Measurements from ENCODE around the gene DES.

Gene DES

DNA sequence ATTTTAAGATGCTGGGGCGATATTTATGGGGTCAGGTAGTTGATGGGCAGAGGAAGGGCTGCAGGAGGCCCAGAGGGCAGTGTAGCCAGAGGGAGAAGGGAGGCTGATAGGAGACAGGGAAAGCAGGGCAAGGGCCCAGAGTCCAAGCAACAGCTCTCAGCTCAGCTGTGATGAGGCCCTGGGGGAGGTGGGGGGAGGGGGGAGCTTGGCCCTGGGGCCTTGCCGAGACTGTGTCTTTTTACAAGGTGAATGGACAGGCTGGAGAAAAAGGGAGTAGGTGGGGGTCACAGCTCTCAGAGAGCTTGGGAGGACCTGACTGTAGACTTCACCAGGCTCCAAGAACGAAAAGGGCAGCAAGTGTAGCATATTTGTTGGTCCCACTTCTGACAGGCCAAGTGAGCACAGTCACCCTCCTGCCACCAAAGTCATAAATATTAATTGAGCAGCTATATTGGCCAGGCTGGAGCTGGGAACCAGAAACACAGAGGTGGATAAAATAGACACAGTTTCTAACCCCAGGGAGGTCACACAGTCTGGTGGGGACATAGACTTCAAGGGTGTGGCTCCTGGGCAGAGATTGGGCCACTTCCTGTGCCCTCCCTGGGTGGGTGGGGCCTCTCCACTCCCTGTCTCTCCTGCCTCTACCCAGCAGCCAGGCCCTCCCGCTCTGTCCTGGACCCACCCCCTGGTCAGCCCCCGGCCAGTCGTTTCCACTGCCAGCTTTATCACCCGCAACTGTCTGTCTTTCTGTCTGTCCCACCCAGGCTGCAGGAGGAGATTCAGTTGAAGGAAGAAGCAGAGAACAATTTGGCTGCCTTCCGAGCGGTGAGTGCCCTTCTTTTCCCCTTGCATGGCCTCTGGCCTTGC is 1.4 kb downstream of the DES start:
- DNase-seq: no peak

DNA sequence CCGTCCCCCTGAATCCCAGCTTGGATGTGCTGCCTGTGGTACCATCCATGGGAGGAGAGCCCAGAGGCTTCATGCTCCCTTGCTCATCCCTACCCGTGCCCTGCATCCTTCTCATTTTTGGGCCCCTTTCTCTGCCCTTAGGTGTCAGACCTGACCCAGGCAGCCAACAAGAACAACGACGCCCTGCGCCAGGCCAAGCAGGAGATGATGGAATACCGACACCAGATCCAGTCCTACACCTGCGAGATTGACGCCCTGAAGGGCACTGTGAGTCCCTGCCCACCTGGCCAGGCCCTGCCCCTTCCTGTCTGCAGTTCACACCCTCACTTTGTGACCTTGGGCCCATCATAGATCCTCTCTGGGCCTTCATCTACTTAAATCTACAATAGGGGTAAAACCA is 2.5 kb downstream of the DES start:
- no peak for DNase-seq

DNA sequence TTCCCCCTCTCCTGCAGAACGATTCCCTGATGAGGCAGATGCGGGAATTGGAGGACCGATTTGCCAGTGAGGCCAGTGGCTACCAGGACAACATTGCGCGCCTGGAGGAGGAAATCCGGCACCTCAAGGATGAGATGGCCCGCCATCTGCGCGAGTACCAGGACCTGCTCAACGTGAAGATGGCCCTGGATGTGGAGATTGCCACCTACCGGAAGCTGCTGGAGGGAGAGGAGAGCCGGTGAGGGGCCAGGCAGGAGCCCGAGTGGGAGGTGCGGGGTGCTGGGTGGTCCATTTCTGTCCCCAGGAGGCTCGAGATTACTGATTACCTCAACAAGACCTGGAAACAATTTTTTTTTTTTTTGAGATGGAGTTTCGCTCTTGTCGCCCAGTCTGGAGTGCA is 3.1 kb downstream of the DES start:
- no peak for DNase-seq

DNA sequence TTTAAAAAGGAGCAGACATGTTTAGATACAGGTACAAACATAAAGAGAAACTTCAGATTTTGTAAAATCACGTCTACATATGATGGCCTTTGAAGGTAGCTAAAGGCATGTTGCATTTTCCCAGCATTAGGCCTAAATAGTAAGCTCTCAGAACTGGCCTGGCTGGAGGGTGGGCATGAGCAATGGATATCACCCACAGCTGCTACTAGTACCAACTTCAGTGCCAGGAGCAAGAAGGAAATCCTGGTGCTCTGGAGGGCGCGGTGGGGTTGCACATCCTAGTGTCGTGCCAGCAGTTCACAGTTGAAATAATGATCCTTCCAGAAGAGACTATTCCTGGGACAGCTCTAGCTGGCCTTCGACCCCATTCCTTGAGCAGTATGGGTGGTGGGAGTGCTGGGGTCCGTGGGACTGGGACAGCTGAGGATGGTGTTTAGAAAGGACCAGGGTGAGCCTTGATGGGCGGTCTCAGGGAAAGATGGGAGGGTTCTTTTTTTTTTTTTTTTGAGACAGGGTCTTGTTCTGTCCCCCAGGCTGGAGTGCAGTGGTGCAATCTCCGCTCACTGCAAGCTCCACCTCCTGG is 4.9 kb downstream of the DES start:
- DNase-seq: no peak

DNA sequence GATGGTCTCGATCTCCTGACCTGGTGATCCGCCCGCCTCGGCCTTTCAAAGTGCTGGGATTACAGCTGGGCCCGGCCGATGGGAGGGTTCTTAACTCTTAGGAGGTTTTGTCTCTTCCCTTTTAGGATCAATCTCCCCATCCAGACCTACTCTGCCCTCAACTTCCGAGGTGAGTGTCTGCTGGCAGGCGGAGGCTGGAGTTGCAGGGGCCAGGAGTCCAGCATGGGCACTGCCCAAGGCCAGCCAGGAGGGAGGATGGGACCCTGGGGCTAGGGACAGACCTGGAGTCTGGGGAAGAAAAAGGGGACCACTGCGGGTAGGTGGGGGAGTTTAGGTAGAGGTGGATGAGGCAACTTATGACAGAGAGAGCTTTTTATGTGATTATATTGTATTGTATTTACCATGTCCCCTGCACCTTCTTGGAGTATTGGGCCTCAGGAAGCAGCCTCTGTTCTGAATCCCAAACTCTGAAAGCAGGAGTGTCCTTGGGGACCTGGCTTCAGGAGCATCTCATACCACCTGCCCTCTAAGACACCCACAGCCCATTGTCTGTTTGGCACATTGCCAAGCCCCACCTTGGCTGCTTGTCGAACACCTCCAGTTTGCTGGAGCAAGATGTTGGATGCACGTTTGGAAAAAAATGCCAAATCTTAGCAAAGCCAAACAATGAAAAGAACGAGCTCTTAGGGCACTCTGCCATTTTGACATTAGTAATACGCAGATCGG is 5.6 kb downstream of the DES start:
- DNase-seq: peak in 1 of 51 donors; percentile 18

DNA sequence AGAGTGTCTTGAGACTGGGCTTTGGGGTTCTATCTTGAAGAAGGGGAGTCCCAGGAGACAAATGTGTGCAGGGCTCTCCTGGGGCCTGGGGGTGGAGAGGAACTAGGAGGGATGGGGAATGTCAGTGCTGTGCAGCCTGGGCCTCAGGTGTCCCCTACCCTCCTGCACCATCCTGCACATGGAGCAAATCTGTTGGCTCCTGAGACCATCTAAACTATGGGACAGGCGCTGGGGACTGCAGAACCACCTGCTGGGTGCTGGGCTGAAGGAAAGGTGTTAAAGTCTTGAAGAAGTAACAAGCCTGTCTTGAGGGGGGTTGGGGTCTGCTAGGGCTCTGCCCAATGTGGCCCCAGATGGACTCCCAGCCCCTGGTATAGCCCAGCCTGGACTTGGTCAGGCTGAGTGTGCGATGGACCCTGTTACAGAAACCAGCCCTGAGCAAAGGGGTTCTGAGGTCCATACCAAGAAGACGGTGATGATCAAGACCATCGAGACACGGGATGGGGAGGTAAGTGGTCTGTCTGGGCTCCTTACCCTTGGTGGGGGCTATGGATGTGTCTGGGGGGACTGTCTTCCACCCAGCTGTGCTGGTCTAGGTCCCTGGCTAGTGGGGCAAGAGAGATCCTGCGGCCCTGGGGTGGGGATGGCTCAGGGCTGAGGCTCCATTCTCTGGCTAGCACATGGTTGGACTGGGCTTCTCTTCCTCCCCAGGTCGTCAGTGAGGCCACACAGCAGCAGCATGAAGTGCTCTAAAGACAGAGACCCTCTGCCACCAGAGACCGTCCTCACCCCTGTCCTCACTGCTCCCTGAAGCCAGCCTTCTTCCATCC is 7.3 kb downstream of the DES start:
- DNase-seq: no peak

DNA sequence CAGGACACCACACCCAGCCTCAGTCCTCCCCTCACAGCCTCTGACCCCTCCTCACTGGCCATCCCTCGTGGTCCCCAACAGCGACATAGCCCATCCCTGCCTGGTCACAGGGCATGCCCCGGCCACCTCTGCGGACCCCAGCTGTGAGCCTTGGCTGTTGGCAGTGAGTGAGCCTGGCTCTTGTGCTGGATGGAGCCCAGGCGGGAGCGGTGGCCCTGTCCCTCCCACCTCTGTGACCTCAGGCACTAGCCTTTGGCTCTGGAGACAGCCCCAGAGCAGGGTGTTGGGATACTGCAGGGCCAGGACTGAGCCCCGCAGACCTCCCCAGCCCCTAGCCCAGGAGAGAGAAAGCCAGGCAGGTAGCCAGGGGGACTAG is 7.9 kb downstream of the DES start:
- DNase-seq: no peak

DNA sequence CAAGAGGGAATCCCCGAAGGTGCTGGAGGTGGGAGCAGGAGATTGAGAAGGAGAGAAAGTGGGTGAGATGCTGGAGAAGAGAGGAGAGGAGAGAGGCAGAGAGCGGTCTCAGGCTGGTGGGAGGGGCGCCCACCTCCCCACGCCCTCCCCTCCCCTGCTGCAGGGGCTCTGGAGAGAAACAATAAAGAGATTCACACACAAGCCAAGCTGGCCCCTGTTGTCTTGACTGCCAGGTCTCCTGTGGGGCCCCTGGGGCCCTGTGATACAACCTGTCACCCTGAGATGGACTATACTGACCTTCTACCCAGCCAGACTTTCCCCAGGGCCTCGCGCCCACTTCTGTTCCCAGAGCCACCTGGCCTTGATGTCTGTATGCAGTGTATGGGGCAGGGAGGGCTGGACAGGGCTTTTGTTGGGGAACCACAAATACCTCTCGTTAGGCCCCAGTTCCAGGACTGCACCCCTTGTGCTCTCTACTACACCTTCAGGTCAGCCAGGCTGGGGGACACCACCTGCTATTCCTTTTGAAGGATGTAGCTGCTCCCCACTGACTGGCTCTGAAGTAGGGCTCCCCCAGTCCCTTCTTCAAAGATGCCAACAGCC is 8.5 kb downstream of the DES start:
- no peak for DNase-seq

DNA sequence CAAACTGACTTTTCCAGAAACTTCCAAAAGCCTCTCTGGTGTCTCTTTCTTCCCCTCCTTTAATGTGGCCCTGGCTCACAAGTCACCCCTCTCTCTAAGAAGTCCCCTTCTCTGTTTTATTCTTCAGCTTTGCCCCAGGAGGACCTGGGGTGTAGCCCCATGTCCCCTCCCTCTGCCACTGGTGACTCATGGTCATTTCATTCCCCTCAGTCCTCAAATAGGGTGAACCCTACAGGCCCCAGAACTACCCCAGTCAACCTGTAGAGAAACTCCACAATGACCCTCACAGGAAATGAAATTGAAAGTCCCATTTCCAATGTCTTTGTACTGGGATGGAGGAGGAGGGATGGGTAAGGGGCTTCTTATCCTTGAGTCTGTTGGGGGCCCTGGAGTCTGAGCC is 10.3 kb downstream of the DES start:
- DNase-seq: no peak

DNA sequence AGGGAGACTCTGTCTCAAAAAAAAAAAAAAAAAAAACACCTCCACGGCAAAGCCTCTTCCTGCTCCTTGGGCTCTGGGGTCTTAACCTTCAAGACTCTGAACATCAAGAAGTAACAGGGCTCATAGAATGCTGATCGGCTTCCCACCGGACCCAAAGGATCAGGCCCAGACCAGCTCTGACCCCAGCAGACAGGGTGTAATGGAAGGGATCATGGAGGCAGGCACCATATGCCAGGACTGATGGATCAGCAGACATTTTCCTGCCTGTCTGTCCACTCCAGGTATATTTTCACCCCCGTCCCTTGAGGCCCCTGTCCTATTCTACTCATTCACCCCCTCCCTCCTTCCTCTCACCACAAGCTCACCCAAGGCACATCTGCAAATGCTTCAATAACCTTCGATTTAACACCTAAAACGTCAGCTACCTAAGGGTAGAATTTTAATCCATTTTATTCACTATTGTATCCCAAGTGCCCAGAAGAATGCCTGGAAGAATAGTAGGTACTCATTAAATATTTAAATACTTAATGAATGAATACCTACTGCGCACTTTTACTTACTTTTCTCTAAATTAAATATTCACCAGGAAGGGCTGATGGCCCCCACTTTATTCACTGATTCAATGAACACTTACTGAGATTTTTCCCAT is 11.9 kb downstream of the DES start:
- DNase-seq: no peak

DNA sequence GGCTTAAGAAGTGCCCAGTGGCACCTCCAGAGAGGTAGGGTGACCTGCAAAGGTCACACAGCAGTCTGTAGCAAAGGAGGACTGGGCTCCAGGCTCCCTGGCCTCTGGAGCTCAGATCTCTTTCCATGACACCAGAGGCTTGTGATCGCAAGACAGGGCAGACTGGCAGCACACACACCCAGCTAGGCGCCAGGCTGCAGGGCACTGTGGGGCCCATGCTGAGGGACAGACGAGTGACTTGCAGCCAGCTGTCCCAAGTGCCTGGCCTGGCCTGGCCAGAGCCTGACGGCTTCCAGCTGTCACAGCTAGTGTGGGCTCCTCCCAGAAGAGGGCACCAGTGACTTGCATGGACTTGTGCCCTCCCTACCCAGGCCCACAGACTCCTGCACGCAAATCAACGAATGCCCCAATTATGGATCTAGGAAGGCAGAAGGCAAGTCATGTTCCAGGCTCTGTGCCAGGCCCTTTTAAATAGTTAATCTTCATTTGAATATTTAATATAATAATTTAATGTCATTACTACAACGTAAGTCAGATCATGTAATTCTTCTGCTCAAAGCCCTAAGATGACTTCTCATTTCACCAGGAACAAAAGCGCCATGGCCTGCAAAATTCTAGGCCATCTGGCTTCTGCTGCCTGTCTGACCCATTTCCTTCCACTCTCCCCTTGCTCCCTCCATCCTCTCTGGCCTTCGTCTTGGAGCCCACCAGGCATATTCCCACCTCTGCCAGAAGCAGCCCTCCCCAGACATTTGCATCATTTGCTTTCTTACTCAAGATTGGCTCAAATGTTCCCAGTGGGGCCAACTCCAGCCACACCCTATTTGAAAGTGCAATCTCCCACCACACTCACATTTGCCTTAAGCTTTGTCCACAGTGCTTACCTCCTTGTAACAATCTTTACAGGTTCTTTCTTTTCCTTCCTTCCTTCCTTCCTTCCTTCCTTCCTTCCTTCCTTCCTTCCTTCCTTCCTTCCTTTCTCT is 12.7 kb downstream of the DES start:
- DNase-seq: peak in 15 of 51 donors; percentile 5 to 33 (median 18)

DNA sequence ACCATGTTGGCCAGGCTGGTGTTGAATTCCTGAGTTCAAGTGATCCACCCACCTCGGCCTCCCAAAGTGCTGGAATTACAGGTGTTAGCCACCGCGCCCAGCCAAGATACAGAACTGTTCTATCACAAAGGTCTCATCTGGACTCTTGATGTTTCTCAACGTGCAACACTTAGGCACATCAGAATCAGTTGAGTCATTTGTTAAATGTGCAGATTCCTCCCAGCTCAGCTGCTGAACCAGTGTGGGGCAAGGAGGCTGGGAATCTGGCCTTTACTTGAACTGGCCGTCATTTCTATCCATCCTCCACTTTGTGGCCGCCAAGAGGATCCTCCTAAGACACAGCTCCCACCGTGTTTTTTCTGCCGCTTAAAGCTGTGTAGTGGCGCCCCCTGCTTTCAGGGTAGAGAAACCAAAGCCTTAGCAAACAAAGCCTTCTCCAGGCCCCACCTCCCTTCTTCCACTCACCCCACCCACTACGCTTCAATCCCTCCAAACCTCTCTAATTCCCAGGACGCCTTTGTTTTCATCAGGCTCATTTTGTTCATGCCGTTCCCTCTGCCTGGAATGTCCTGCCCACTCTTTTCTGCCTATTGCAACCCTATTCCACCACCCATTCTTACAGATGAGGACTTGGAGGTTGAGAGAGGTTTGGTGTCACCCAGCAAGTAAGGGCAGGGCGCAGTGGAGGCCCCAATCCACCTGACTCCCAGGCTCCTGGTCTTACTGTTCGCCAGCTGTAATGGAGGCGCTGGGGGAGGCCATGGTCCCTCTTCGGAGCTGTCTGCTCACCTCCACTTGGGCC is 15.7 kb downstream of the DES start:
- no peak for DNase-seq

DNA sequence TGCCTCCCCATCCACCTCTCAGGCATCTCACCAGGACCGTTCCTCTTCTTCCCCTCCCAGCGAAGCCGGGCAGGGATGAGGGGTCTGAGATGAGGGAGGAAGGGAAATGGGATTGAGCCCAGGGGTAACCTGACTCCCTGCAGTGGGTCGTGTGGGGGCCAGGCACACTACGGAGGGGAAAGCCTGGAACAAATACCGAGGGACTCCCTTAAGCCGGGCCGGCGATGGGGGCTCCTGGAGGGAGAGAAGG is 16.2 kb downstream of the DES start:
- no peak for DNase-seq

DNA sequence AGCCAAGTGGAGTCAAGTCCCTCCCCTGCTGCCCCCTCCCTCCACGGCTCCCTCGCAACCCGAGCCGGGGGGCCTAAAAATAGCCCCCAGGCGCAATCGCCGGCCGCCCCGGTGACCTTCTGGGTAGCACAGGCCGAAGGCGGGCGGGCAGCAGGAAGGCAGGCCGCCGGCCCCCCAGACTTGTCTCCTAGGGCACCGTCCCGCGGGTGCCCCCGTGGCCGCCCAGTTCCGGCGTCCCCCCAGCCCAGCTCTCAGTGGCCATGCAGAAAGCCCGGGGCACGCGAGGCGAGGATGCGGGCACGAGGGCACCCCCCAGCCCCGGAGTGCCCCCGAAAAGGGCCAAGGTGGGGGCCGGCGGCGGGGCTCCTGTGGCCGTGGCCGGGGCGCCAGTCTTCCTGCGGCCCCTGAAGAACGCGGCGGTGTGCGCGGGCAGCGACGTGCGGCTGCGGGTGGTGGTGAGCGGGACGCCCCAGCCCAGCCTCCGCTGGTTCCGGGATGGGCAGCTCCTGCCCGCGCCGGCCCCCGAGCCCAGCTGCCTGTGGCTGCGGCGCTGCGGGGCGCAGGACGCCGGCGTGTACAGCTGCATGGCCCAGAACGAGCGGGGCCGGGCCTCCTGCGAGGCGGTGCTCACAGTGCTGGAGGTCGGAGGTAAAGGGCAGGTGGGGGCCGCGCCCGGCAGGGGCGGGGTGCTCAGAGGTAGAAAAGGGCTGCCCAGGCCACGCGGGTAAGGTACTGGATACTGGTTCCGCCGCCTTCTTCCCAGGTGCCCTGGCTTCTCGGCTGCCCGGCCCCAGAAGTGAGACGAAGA is 16.7 kb downstream of the DES start, which contains the start of gene SPEG:
TSS of gene SPEG (plus strand) at position 126 of the 808 bp plus-strand sequence. CDS start at position 261, 135 bp downstream.
- DNase-seq: no peak

DNA sequence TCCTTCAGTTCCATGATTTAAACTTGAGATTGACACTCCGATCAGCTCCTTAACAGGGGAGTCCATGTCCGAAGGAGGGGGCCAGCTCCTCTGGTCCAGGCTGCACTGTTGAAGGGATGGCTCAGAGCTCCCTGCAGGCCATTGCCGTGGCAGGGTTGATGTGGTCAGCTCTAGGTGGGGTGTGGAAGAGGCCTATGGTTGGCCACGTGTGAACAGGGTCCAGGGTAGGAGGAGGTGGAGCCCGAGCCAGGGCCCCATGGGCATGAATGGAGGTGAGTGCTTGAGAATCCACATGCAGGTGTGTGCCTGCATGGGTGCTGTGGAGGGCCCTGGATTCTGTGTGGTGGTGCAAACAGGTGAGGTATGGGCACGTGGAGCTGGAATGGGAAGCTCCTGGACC is 17.5 kb downstream of the DES start:
- DNase-seq: no peak

DNA sequence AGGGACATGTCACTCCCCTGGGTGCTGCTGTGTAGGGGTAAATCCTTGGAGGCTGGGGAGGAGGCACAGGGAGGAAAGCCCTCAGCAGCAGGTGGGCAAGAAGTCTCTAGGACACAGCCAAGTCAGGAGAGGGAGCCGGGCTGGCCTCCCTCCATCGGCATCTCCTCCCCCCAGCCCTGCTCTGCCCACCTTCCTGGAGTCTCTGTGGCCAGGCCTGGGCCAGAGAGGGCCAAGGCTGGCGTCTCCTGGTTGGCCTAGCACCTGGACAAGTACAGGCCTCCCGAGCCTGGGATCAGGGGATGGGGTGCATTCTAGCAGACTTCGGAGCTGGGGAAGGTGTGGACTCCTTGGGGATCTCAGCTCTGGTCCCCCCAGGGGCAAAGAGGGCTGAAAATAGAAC is 18.3 kb downstream of the DES start:
- no peak for DNase-seq

DNA sequence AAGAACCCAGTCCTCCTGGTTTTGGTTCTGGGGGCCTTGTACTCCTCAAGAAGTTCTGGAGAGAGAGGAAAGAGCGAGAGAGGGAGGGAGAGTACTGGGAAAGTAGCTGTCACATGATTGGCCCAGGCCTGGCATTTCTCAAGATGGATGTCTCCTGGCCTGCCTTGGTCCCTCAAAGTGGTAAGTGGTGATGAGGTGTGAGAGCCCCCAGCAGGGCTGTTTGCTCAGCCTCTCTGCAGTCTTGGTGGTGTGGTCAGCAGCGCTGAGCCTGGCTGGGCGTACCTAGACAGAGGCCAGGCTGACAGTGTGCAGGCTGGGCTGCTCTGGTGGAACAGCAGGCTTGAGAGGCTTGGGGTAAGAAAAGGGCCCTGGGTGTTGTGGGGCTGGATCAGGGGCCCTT is 19.0 kb downstream of the DES start:
- no peak for DNase-seq

DNA sequence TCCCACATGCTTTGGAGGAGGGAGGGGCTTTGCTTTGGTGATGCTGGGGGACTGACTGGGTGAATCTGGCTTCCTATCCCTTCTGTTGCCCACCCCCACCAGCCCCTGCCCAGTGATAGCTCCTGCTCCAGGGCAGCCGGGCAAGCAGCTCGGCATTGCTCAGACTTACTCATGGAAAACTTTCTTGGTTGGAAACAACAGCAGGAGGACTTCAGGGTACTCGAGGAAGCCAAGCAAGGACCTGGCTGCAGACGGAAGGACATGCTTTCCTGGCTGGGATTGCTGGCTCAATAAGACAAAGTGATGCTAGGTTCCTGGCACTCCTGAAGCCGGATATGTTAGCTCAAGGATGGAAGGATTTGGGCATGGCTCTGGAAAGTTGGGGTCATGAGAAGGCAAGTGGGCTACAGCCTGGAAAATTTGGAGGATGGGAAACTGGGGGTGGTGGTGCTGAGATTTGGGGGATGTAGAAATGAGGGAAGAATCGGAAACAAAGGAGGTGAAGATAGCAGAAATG is 19.6 kb downstream of the DES start:
- DNase-seq: no peak

Data from hypothalamus (tissue), 51 donors.